ENCODE data around the gene RASAL1.
"Not testable (repeated sequence)": the region's sequence is repeated elsewhere in the genome, so short reads cannot be mapped to it uniquely, and the experiment has no call there.

RASAL1 gene

GRCh38 chr12:113145720-113146551 is 10.4 kb upstream of the RASAL1 start:
- H3K4me3 ChIP-seq (ENCODE audit: low read depth, low read length), result no peak overlapping the region
- TF ChIP-seq CTCF (IDR thresholded peaks at IDR 0.05; ENCODE audit: borderline replicate concordance, insufficient read depth, low read depth, low read length), result no peak

GRCh38 chr12:113144806-113145205 is 9.2 kb upstream of the RASAL1 start:
- no peak for TF ChIP-seq CTCF (IDR thresholded peaks at IDR 0.05; ENCODE audit: borderline replicate concordance, insufficient read depth, low read depth, low read length)
- H3K4me3 ChIP-seq (ENCODE audit: low read depth, low read length), result no peak overlapping the region

GRCh38 chr12:113143959-113144358 is 8.4 kb upstream of the RASAL1 start:
- no peak for TF ChIP-seq CTCF (IDR thresholded peaks at IDR 0.05; ENCODE audit: borderline replicate concordance, insufficient read depth, low read depth, low read length)
- H3K4me3 ChIP-seq (ENCODE audit: low read depth, low read length), result no peak overlapping the region

GRCh38 chr12:113142886-113143332 is 7.3 kb upstream of the RASAL1 start:
- H3K4me3 ChIP-seq (ENCODE audit: low read depth, low read length), result no peak overlapping the region
- TF ChIP-seq CTCF (IDR thresholded peaks at IDR 0.05; ENCODE audit: borderline replicate concordance, insufficient read depth, low read depth, low read length), result no peak

GRCh38 chr12:113142173-113142885 is 6.8 kb upstream of the RASAL1 start:
- no peak overlapping the region for H3K4me3 ChIP-seq (ENCODE audit: low read depth, low read length)
- no peak for TF ChIP-seq CTCF (IDR thresholded peaks at IDR 0.05; ENCODE audit: borderline replicate concordance, insufficient read depth, low read depth, low read length)

- not testable (repeated sequence) for H3K4me3 ChIP-seq (ENCODE audit: low read depth, low read length)
These were observed 6.2 kb upstream of the RASAL1 start for GRCh38 chr12:113141716-113142115.

GRCh38 chr12:113140706-113141105 is 5.1 kb upstream of the RASAL1 start:
- no peak overlapping the region for H3K4me3 ChIP-seq (ENCODE audit: low read depth, low read length)
- no peak for TF ChIP-seq CTCF (IDR thresholded peaks at IDR 0.05; ENCODE audit: borderline replicate concordance, insufficient read depth, low read depth, low read length)

Data from GM12875 (cell line).